SK-N-SH (cell line): ENCODE measurements around the gene WIPI1. TPM values are rescaled to one million over a fixed set of nuclear protein-coding genes. Genes with fewer than 3 reads are reported as not detected.

Experiments used
- CTCF ChIA-PET: fragments of 300-600, 350-600 bp; formaldehyde crosslinking; extraction: SDS; loops from one replicate; lab custom pipeline; 2021; lab: Yijun Ruan, JAX
- POLR2A ChIA-PET: fragments of 350-600 bp; sonication (Branson Sonifier 250); formaldehyde crosslinking; extraction: SDS; loops from one replicate; lab custom pipeline; 2020; ENCODE audit warnings: antibody characterized with exemption, inconsistent platforms; lab: Yijun Ruan, JAX
- DNase-seq: peaks from one replicate; pipeline ENCODE4 v3.0.0; 2012
- H2AFZ ChIP-seq: fragments of 200-600 bp; sonication (generic); 2 replicates; pipeline ENCODE4 v1.8.1; 2016; ENCODE audit warnings: antibody characterized with exemption, mild to moderate bottlenecking, low read depth
- H3F3A ChIP-seq: fragments of 200-600 bp; sonication (generic); replicated peaks from 2 replicates; pipeline ENCODE3; 2016; ENCODE audit warnings: antibody characterized with exemption, mild to moderate bottlenecking; ENCODE audit not compliant: insufficient read depth
- H3K27ac ChIP-seq, 2 experiments: fragments of 200-500 bp in 1 of 2; fragments of 200-600 bp in 1 of 2; sonication (Bioruptor generic) in 1 of 2; sonication (generic), shearing (Covaris generic) in 1 of 2; 2 replicates each; pipeline versions ENCODE4 v1.5.1 to v1.6.1; 2014 to 2016; ENCODE audit warnings: low read depth in 2 of 2, inconsistent platforms in 1 of 2, low read length in 1 of 2, mild to moderate bottlenecking in 1 of 2, mixed read lengths in 1 of 2
- H3K27me3 ChIP-seq: fragments of 200-600 bp; sonication (generic), shearing (Covaris generic); 2 replicates; pipeline ENCODE4 v1.6.1; 2016; ENCODE audit warnings: mixed run types; ENCODE audit not compliant: insufficient read depth
- H3K36me3 ChIP-seq, 2 experiments: fragments of 200-500 bp in 1 of 2; fragments of 200-600 bp in 1 of 2; sonication (Bioruptor generic) in 1 of 2; sonication (generic) in 1 of 2; replicated peaks in 1 of 2; 2 replicates each; pipeline versions ENCODE3 to v1.5.1; 2014 to 2016; ENCODE audit warnings: low read length in 1 of 2, mild to moderate bottlenecking in 1 of 2; ENCODE audit not compliant: insufficient read depth in 2 of 2, control insufficient read depth in 1 of 2
- H3K4me1 ChIP-seq, 2 experiments: fragments of 200-500 bp in 1 of 2; fragments of 200-600 bp in 1 of 2; sonication (Bioruptor generic) in 1 of 2; sonication (generic), shearing (Covaris generic) in 1 of 2; 2 replicates each; pipeline versions ENCODE4 v1.5.1 to v1.6.1; 2014 to 2016; ENCODE audit warnings: low read depth in 1 of 2, low read length in 1 of 2, mixed run types in 1 of 2; ENCODE audit not compliant: insufficient read depth in 2 of 2, control insufficient read depth in 1 of 2
- H3K4me2 ChIP-seq: fragments of 200-600 bp; sonication (generic), shearing (Covaris generic); 2 replicates; pipeline ENCODE4 v1.6.1; 2017; ENCODE audit warnings: mixed run types
- H3K4me3 ChIP-seq, 2 experiments: fragments of 200-500 bp in 1 of 2; fragments of 200-600 bp in 1 of 2; sonication (Bioruptor generic) in 1 of 2; sonication (generic), shearing (Covaris generic) in 1 of 2; 2 replicates each; pipeline versions ENCODE4 v1.5.1 to v1.8.1; 2014 to 2016; ENCODE audit warnings: low read depth in 2 of 2, inconsistent platforms in 1 of 2, low read length in 1 of 2, mild to moderate bottlenecking in 1 of 2, mixed read lengths in 1 of 2, moderate library complexity in 1 of 2
- H3K79me2 ChIP-seq: fragments of 200-600 bp; sonication (generic); 2 replicates; pipeline ENCODE4 v1.8.1; 2017; ENCODE audit warnings: mild to moderate bottlenecking; ENCODE audit not compliant: insufficient read depth
- H3K9ac ChIP-seq: fragments of 200-600 bp; sonication (generic); 2 replicates; pipeline ENCODE4 v1.6.1; 2017; ENCODE audit warnings: mixed run types
- H3K9me2 ChIP-seq: fragments of 200-600 bp; sonication (generic); 2 replicates; pipeline ENCODE4 v1.6.1; 2017; ENCODE audit warnings: mixed run types
- H3K9me3 ChIP-seq: fragments of 200-600 bp; sonication (generic); 2 replicates; pipeline ENCODE4 v1.6.1; 2017; ENCODE audit warnings: mixed run types, mild to moderate bottlenecking, moderate library complexity
- H4K20me1 ChIP-seq: fragments of 200-600 bp; sonication (generic); 2 replicates; pipeline ENCODE4 v1.6.1; 2017; ENCODE audit warnings: mild to moderate bottlenecking, mixed run types; ENCODE audit not compliant: insufficient read depth
- CHD2 ChIP-seq: fragments of 150-350 bp; IDR thresholded peaks from 2 replicates; pipeline ENCODE4 v1.6.1; 2018; ENCODE audit warnings: low read length; ENCODE audit not compliant: partially characterized antibody
- EP300 ChIP-seq, 2 experiments: IDR thresholded peaks; 2 replicates each; pipeline versions ENCODE4 v1.4.0 to v1.6.1; 2012; ENCODE audit warnings: borderline replicate concordance in 1 of 2, low read depth in 1 of 2, low read length in 1 of 2
- EZH2phosphoT487 ChIP-seq: fragments of 200-600 bp; sonication (generic); IDR thresholded peaks from 2 replicates; pipeline ENCODE4 v1.6.1; 2017; ENCODE audit warnings: low read depth, mixed run types, mild to moderate bottlenecking, antibody characterized with exemption, moderate library complexity, borderline replicate concordance
- FOSL2 ChIP-seq: IDR thresholded peaks from 2 replicates; pipeline ENCODE4 v1.4.0; 2012; ENCODE audit warnings: low read depth, mild to moderate bottlenecking, moderate library complexity, borderline replicate concordance
- FOXJ3 ChIP-seq: sonication (generic); formaldehyde crosslinking; IDR thresholded peaks from 2 replicates; pipeline ENCODE4 v1.5.1; 2020; ENCODE audit warnings: mild to moderate bottlenecking, missing genetic modification reagents
- FOXM1 ChIP-seq: IDR thresholded peaks from 2 replicates; pipeline ENCODE4 v1.4.0; 2012; ENCODE audit warnings: low read depth, mild to moderate bottlenecking
- GABPA ChIP-seq: IDR thresholded peaks from 2 replicates; pipeline ENCODE4 v1.4.0; 2012; ENCODE audit warnings: low read depth, mild to moderate bottlenecking
- GATA2 ChIP-seq: sonication (generic); formaldehyde crosslinking; IDR thresholded peaks from 2 replicates; pipeline ENCODE4 v1.5.0; 2020; ENCODE audit warnings: mild to moderate bottlenecking, missing genetic modification reagents
- IRF3 ChIP-seq: fragments of 150-350 bp; IDR thresholded peaks from 2 replicates; pipeline ENCODE4 v1.6.1; 2016; ENCODE audit warnings: mild to moderate bottlenecking, low read depth, low read length
- JUND ChIP-seq: IDR thresholded peaks from 2 replicates; pipeline ENCODE4 v1.4.0; 2012
- MAX ChIP-seq: IDR thresholded peaks from 2 replicates; pipeline ENCODE4 v1.4.0; 2012; ENCODE audit warnings: low read depth
- NFIC ChIP-seq: IDR thresholded peaks from 2 replicates; pipeline ENCODE4 v1.4.0; 2012; ENCODE audit warnings: borderline replicate concordance
- PBX3 ChIP-seq: IDR thresholded peaks from 2 replicates; pipeline ENCODE4; 2012
- RCOR1 ChIP-seq: fragments of 150-350 bp; IDR thresholded peaks from 2 replicates; pipeline ENCODE4 v1.6.1; 2017; ENCODE audit warnings: antibody characterized with exemption, low read length
- REST ChIP-seq: IDR thresholded peaks from 2 replicates; pipeline ENCODE4 v1.6.1; 2012; ENCODE audit warnings: mild to moderate bottlenecking, low read depth, low read length, moderate library complexity
- SIN3A ChIP-seq: IDR thresholded peaks from 2 replicates; pipeline ENCODE4 v1.6.1; 2012; ENCODE audit warnings: low read depth, mild to moderate bottlenecking, low read length, moderate library complexity, borderline replicate concordance
- TEAD4 ChIP-seq: IDR thresholded peaks from 2 replicates; pipeline ENCODE4 v1.4.0; 2012; ENCODE audit warnings: mild to moderate bottlenecking, borderline replicate concordance; ENCODE audit not compliant: insufficient read depth
- USF1 ChIP-seq: IDR thresholded peaks from 2 replicates; pipeline ENCODE4 v1.4.0; 2012; ENCODE audit warnings: low read depth, borderline replicate concordance
- YY1 ChIP-seq: IDR thresholded peaks from 2 replicates; pipeline ENCODE4 v1.4.0; 2012; ENCODE audit warnings: low read depth, mild to moderate bottlenecking
- ZBTB33 ChIP-seq: IDR thresholded peaks from 2 replicates; pipeline ENCODE4 v1.4.0; 2012; ENCODE audit warnings: low read depth, borderline replicate concordance
- WGBS: methylation state at CpG from one replicate; pipeline ENCODE4 v1.1.6; 2017; ENCODE audit warnings: low lambda C conversion rate; 5-methylcytosine and 5-hydroxymethylcytosine counted together
- polyA plus RNA-seq, 3 experiments: library from polyadenylated mRNA; depleted of rRNA; stranded (reverse); fragments of >200 nt; gene quantifications; 2 replicates each; pipeline ENCODE4 v1.2.3, GENCODE V29; 2012

The WIPI1 gene
- polyA plus RNA-seq, 1 of the 3 experiments (the other 2 are of a cell fraction): 52.7 TPM

- Histone ChIP-seq H3K79me2 (no peaks in the 10 kb centered on the region), H4K20me1 (no peaks in the 10 kb centered on the region), H3K9me3 (no peaks in the 10 kb centered on the region), H3K4me3 (no peak overlapping the region), H3K27ac (no peak overlapping the region), H2AFZ (no peak overlapping the region), H3K27me3 (peaks cover 44% of the 10 kb centered on the region), H3K9ac (no peak overlapping the region), H3K4me1 (no peaks in the 10 kb centered on the region), H3K4me2 (no peak overlapping the region), H3K36me3 (no peaks in the 10 kb centered on the region), H3F3A (no peaks in the 10 kb centered on the region), H3K9me2 (no peaks in the 10 kb centered on the region)
- CTCF ChIA-PET: interaction anchor here (0.9 to 3.2 kb wide), 4 partner anchors 19 to 291 kb away, joined by 3 to 9 read pairs (median 3); partner anchors contain the start of gene WIPI1
- DNase-seq: no peak
- TF ChIP-seq NFIC: no peak
- no peak for TF ChIP-seq MAX
- TF ChIP-seq EZH2phosphoT487: no peak
- TF ChIP-seq SIN3A: no peak
- TF ChIP-seq GABPA: no peak
- no peak for TF ChIP-seq REST
- no peak for TF ChIP-seq USF1
- TF ChIP-seq JUND: no peak
- TF ChIP-seq FOXM1: no peak
- TF ChIP-seq PBX3: no peak
- no peak for TF ChIP-seq FOXJ3 (CRISPR knock-in tag)
- TF ChIP-seq FOSL2: no peak
- no peak for TF ChIP-seq EP300 (IDR thresholded peaks at IDR 0.05; ENCODE audit: borderline replicate concordance in 1 of 2, low read depth in 1 of 2, low read length in 1 of 2)
- TF ChIP-seq RCOR1: no peak
- no peak for TF ChIP-seq TEAD4
- no peak for TF ChIP-seq ZBTB33
- TF ChIP-seq GATA2 (CRISPR knock-in tag): no peak
- no peak for TF ChIP-seq IRF3
- no peak for TF ChIP-seq CHD2
- no peak for TF ChIP-seq YY1
- POLR2A ChIA-PET: no interaction called here
- 3% methylated on average over 2 of the region's 2 CpGs for WGBS
Measured at GRCh38 chr17:68484458-68484857, 27.2 kb upstream of the WIPI1 start.
